Ascending aorta (tissue), 2 donors: Measurements from ENCODE around the gene EPN3. TPM values are rescaled to one million over a fixed set of nuclear protein-coding genes. Genes with fewer than 3 reads are reported as not detected.

ENCODE experiments used
- DNase-seq, 2 donors: peaks; one replicate each; pipeline ENCODE4 v3.0.0-alpha.2; 2019; ENCODE audit warnings: low spot score in 2 of 2
- H3K27ac ChIP-seq, 2 donors: fragments of 200-600 bp; sonication (generic); one replicate each; pipeline ENCODE4 v1.5.1; 2016 to 2017; ENCODE audit warnings: mild to moderate bottlenecking in 1 of 2
- H3K27me3 ChIP-seq: fragments of 200-600 bp; sonication (generic); one replicate; pipeline ENCODE4 v1.5.1; 2017
- H3K36me3 ChIP-seq, 2 donors: fragments of 200-600 bp; sonication (generic); one replicate each; pipeline ENCODE4 v1.5.1; 2016
- H3K4me1 ChIP-seq, 2 donors: fragments of 200-600 bp; sonication (generic); one replicate each; pipeline ENCODE4 v1.5.1; 2016 to 2017; ENCODE audit warnings: mild to moderate bottlenecking in 1 of 2
- H3K4me3 ChIP-seq, 2 donors: fragments of 200-600 bp; sonication (generic); one replicate each; pipeline ENCODE4 v1.5.1; 2016 to 2017; ENCODE audit warnings: mild to moderate bottlenecking in 1 of 2
- H3K9me3 ChIP-seq, 2 donors: fragments of 200-600 bp; sonication (generic); one replicate each; pipeline ENCODE4 v1.5.1; 2016
- intact Hi-C: fragments of 100-400 bp; cut with DNase I; formaldehyde crosslinking; loops from one replicate; pipeline ENCODE4 v1.15.1; 2023
- total RNA-seq: library from RNA; depleted of rRNA; stranded (reverse); fragments of >200 nt; gene quantifications from one replicate; pipeline ENCODE4 v1.1.0, GENCODE V29; 2016
- TF ChIP-seq, protein P1 (sequence below), 3 experiments: fragments of 200-600 bp in 2 of 3; fragments of 450-650 bp in 1 of 3; sonication (generic) in 2 of 3; IDR thresholded peaks; one replicate each; pipeline ENCODE4 v1.5.1; 2016 to 2019; ENCODE audit warnings: antibody characterized with exemption in 3 of 3, mild to moderate bottlenecking in 1 of 3, moderate library complexity in 1 of 3

Gene EPN3
- total RNA-seq, 1 donor from 2014 or later: 0.85 TPM

DNA sequence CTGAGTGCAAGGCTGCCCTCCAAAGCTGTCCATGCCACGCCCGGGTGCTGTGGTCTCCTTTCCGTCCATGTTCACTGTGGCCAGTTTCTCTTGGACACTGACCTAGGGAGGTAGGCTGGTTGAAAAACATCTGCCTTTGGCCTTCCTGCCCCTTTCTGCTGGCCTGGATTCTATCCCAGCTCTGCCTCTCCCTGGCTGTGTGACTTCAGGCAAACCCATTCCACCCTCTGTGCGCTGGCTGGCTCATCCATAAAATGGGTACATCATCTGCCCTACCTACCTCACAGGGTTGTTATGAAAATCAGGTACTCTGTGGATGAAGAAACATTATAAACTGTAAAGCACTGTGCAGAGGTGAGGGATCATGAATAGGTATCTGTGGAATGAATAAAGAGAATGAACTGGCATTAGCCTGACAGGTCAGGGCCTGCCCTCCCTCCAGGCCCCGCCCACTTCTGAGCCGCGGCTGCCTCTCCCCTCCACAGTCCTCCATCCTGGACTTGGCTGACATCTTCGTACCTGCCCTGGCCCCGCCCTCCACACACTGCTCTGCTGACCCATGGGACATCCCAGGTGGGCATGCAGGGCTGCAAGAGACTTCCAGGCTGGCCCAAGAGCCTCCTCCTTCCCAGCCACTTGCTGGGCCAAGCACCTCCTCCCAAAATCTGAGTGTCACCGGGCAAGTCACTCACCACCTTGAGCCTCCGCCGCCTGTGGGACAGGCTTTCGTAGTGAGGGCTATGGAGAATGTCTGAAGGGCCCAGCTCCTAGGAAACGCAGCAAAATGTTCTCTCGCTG, 7.4 kb downstream of the EPN3 start:
- TF ChIP-seq, protein P1, sequence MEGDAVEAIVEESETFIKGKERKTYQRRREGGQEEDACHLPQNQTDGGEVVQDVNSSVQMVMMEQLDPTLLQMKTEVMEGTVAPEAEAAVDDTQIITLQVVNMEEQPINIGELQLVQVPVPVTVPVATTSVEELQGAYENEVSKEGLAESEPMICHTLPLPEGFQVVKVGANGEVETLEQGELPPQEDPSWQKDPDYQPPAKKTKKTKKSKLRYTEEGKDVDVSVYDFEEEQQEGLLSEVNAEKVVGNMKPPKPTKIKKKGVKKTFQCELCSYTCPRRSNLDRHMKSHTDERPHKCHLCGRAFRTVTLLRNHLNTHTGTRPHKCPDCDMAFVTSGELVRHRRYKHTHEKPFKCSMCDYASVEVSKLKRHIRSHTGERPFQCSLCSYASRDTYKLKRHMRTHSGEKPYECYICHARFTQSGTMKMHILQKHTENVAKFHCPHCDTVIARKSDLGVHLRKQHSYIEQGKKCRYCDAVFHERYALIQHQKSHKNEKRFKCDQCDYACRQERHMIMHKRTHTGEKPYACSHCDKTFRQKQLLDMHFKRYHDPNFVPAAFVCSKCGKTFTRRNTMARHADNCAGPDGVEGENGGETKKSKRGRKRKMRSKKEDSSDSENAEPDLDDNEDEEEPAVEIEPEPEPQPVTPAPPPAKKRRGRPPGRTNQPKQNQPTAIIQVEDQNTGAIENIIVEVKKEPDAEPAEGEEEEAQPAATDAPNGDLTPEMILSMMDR (IDR thresholded peaks at IDR 0.05): no peak
- no peak overlapping the region for H3K27ac ChIP-seq
- H3K4me1 ChIP-seq: peaks cover 3 to 16% of the 10 kb centered on the region in 2 donors
- no peak for DNase-seq
- no peaks in the 10 kb centered on the region for H3K36me3 ChIP-seq
- H3K9me3 ChIP-seq: no peaks in the 10 kb centered on the region
- H3K27me3 ChIP-seq: no peaks in the 10 kb centered on the region
- no peak overlapping the region for H3K4me3 ChIP-seq
- intact Hi-C loops: loop anchor here (2.0 kb wide), 1 partner anchor 57 kb away; no protein-coding TSS in a partner anchor

GRCh38 chr17:50540560-50541401, 8.2 kb downstream of the EPN3 start:
- TF ChIP-seq, protein P1 (IDR thresholded peaks at IDR 0.05): no peak
- intact Hi-C loops: loop anchor here (2.0 kb wide), 1 partner anchor 58 kb away; no protein-coding TSS in a partner anchor
- H3K4me3 ChIP-seq: no peak overlapping the region
- H3K36me3 ChIP-seq: no peaks in the 10 kb centered on the region
- no peak for DNase-seq
- H3K9me3 ChIP-seq: no peaks in the 10 kb centered on the region
- no peak overlapping the region for H3K27ac ChIP-seq
- no peaks in the 10 kb centered on the region for H3K27me3 ChIP-seq
- peaks cover 3 to 16% of the 10 kb centered on the region in 2 donors for H3K4me1 ChIP-seq

DNA sequence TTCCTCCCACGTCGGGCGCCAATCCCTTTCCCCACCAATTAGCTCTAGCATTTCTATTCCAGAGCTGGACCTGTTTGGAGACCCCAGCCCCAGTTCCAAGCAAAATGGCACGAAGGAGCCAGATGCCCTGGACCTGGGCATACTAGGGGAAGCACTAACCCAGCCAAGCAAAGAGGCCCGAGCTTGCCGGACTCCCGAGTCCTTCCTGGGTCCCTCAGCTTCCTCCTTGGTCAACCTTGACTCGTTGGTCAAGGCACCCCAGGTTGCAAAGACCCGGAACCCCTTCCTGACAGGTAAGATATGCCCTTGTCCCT, 8.8 kb downstream of the EPN3 start:
- H3K27me3 ChIP-seq: no peaks in the 10 kb centered on the region
- no peaks in the 10 kb centered on the region for H3K36me3 ChIP-seq
- no peaks in the 10 kb centered on the region for H3K9me3 ChIP-seq
- DNase-seq: no peak
- intact Hi-C loops: loop anchor here (2.0 kb wide), 1 partner anchor 59 kb away; no protein-coding TSS in a partner anchor
- H3K4me1 ChIP-seq: peaks cover 3 to 16% of the 10 kb centered on the region in 2 donors
- TF ChIP-seq, protein P1 (IDR thresholded peaks at IDR 0.05): no peak
- H3K27ac ChIP-seq: peak overlapping the region in 1 of 2 donors; percentile 52
- peak overlapping the region; percentile 64 to 75 for H3K4me3 ChIP-seq

DNA sequence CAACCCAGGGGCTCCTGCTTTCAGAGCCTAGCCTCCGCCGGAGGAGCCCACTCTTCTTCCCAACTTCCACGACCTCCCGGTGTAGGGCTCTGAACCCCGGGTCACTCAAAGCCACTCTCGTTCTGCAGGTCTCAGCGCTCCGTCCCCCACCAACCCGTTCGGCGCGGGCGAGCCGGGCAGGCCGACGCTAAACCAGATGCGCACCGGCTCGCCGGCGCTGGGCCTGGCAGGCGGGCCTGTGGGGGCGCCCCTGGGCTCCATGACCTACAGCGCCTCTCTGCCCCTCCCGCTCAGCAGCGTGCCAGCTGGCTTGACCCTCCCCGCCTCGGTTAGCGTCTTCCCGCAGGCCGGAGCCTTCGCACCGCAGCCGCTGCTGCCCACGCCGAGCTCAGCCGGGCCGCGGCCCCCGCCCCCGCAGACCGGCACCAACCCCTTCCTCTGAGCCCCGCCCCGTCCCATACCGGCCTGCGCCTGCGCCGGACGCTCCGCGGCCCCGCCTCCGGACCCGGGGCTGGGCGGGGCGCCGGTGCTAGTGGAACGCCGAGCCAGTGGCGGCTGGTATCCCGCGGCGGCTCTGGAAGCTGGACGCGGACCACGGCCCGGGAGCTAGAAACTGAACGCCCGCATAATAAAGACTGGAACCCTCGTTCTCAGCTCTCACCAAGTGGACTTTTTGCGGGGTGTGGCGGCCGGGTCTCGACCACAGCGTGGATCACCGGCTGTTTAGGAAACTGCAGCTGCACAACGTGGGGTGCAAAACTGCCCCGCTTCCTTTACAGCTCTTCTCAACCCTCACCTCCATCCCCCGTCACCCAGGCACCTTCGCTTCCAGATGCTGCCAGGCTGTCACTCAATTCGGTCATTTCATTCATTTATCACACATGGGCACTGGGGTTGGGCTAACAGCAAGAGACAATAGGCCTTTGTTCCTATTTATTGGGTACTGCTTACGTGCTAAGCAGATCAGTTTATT, 9.5 kb downstream of the EPN3 start:
- intact Hi-C loops: loop anchor here (1.0 to 2.0 kb wide), 2 partner anchors 59 to 64 kb away; partner anchors contain the start of gene RSAD1
- no peaks in the 10 kb centered on the region for H3K27me3 ChIP-seq
- H3K27ac ChIP-seq: peak overlapping the region; percentile 28 to 52
- H3K36me3 ChIP-seq: no peaks in the 10 kb centered on the region
- no peaks in the 10 kb centered on the region for H3K9me3 ChIP-seq
- TF ChIP-seq, protein P1 (IDR thresholded peaks at IDR 0.05): peak in 2 of 3 experiments; percentile 19 to 37
- peak; percentile 55 to 92 for DNase-seq
- H3K4me3 ChIP-seq: peak overlapping the region; percentile 64 to 75
- H3K4me1 ChIP-seq: peaks cover 3 to 16% of the 10 kb centered on the region in 2 donors
